ENCODE results near the gene LSS. TPM values are rescaled to one million over a fixed set of nuclear protein-coding genes. Genes with fewer than 3 reads are reported as not detected.
"Not testable (repeated sequence)": the region's sequence is repeated elsewhere in the genome, so short reads cannot be mapped to it uniquely, and the experiment has no call there.

Gene LSS
- total RNA-seq, 1 donor from 2014 or later: 99.0 TPM

GRCh38 chr21:46179708-46180078, 48.9 kb downstream of the LSS start:
- no peaks in the 10 kb centered on the region for H3K27me3 Mint-ChIP-seq
- H3K4me3 Mint-ChIP-seq: no peak overlapping the region
- no peak for TF ChIP-seq CTCF (IDR thresholded peaks at IDR 0.05)
- H3K4me1 Mint-ChIP-seq: peaks cover 2% of the 10 kb centered on the region
- H3K9me3 Mint-ChIP-seq: peaks cover 10% of the 10 kb centered on the region
- intact Hi-C loops (cut with micrococcal nuclease): no loop called here
- POLR2A ChIA-PET: no interaction called here
- ATAC-seq (ENCODE audit: low read depth) (no peak), DNase-seq (no peak)
- CTCF ChIA-PET: no interaction called here
- H3K36me3 Mint-ChIP-seq (ENCODE audit: low read depth): peaks cover 5% of the 10 kb centered on the region
- H3K27ac Mint-ChIP-seq: no peak overlapping the region

GRCh38 chr21:46178961-46179360, 49.6 kb downstream of the LSS start:
- TF ChIP-seq CTCF (IDR thresholded peaks at IDR 0.05): no peak
- Mint-ChIP-seq H3K4me1 (peaks cover 2% of the 10 kb centered on the region), H3K36me3 (ENCODE audit: low read depth) (peaks cover 7% of the 10 kb centered on the region), H3K4me3 (no peak overlapping the region), H3K9me3 (peaks cover 15% of the 10 kb centered on the region), H3K27ac (no peak overlapping the region), H3K27me3 (peaks cover 3% of the 10 kb centered on the region)
- ChIA-PET POLR2A (no interaction called here), CTCF (no interaction called here)
- ATAC-seq (ENCODE audit: low read depth): no peak
- DNase-seq: no peak
- intact Hi-C loops (cut with micrococcal nuclease): no loop called here

- CTCF ChIA-PET; ATAC-seq (ENCODE audit: low read depth); H3K27me3 Mint-ChIP-seq; H3K4me1 Mint-ChIP-seq; H3K4me3 Mint-ChIP-seq; DNase-seq; intact Hi-C loops (cut with micrococcal nuclease); H3K27ac Mint-ChIP-seq; POLR2A ChIA-PET; H3K36me3 Mint-ChIP-seq (ENCODE audit: low read depth): not testable (repeated sequence)
- peaks cover 15% of the 10 kb centered on the region for H3K9me3 Mint-ChIP-seq
Measured at GRCh38 chr21:46176443-46177129, 52.0 kb downstream of the LSS start.

GRCh38 chr21:46173573-46173972, 55.0 kb downstream of the LSS start:
- peaks cover 3% of the 10 kb centered on the region for H3K27me3 Mint-ChIP-seq
- H3K4me1 Mint-ChIP-seq: peaks cover 14% of the 10 kb centered on the region
- no peak overlapping the region for H3K27ac Mint-ChIP-seq
- TF ChIP-seq CTCF (IDR thresholded peaks at IDR 0.05): no peak
- CTCF ChIA-PET: no interaction called here
- H3K36me3 Mint-ChIP-seq (ENCODE audit: low read depth): peaks cover 7% of the 10 kb centered on the region
- H3K4me3 Mint-ChIP-seq: no peak overlapping the region
- peaks cover 15% of the 10 kb centered on the region for H3K9me3 Mint-ChIP-seq
- DNase-seq: no peak
- POLR2A ChIA-PET: no interaction called here
- intact Hi-C loops (cut with micrococcal nuclease): no loop called here
- ATAC-seq (ENCODE audit: low read depth): no peak

GRCh38 chr21:46172863-46173528, 55.6 kb downstream of the LSS start:
- no peak for TF ChIP-seq CTCF (IDR thresholded peaks at IDR 0.05)
- ATAC-seq (ENCODE audit: low read depth) (no peak), DNase-seq (no peak)
- ChIA-PET POLR2A (no interaction called here), CTCF (interaction anchor here (0.7 kb wide), 1 partner anchor 30 kb away, joined by 3 read pairs; no protein-coding TSS in a partner anchor)
- Mint-ChIP-seq H3K27ac (no peak overlapping the region), H3K9me3 (peaks cover 15% of the 10 kb centered on the region), H3K36me3 (ENCODE audit: low read depth) (peaks cover 7% of the 10 kb centered on the region), H3K4me1 (peaks cover 14% of the 10 kb centered on the region), H3K4me3 (no peak overlapping the region), H3K27me3 (peaks cover 3% of the 10 kb centered on the region)
- intact Hi-C loops (cut with micrococcal nuclease): no loop called here
